ENCODE results near the gene SLC26A2.

The SLC26A2 gene

GRCh38 chr5:149916334-149917072 lies 44.1 kb upstream of the SLC26A2 start:
- DNase-seq (ENCODE audit: low read depth) = no peak
- TF ChIP-seq CTCF (conservative IDR thresholded peaks at IDR 0.05; ENCODE audit: low read depth, low read length) = no peak
- no peak overlapping the region for H3K4me3 ChIP-seq (ENCODE audit: low read length)

- no peak for DNase-seq (ENCODE audit: low read depth)
- TF ChIP-seq CTCF (conservative IDR thresholded peaks at IDR 0.05; ENCODE audit: low read depth, low read length) = no peak
- H3K4me3 ChIP-seq (ENCODE audit: low read length) = no peak overlapping the region
Observed at GRCh38 chr5:149917073-149917676, 43.4 kb upstream of the SLC26A2 start.

- no peak overlapping the region for H3K4me3 ChIP-seq (ENCODE audit: low read length)
- no peak for DNase-seq (ENCODE audit: low read depth)
Observed at GRCh38 chr5:149921597-149921996, 39.0 kb upstream of the SLC26A2 start.

GRCh38 chr5:149922950-149923349 lies 37.6 kb upstream of the SLC26A2 start:
- no peak overlapping the region for H3K4me3 ChIP-seq (ENCODE audit: low read length)
- TF ChIP-seq CTCF (conservative IDR thresholded peaks at IDR 0.05; ENCODE audit: low read depth, low read length) = no peak
- no peak for DNase-seq (ENCODE audit: low read depth)

More at GRCh38 chr5:149921597-149921996, 39.0 kb upstream of the SLC26A2 start:
- no peak for TF ChIP-seq CTCF (conservative IDR thresholded peaks at IDR 0.05; ENCODE audit: low read depth, low read length)

GRCh38 chr5:149924486-149924885 lies 36.1 kb upstream of the SLC26A2 start:
- DNase-seq (ENCODE audit: low read depth) = no peak
- no peak overlapping the region for H3K4me3 ChIP-seq (ENCODE audit: low read length)
- TF ChIP-seq CTCF (conservative IDR thresholded peaks at IDR 0.05; ENCODE audit: low read depth, low read length) = no peak

- DNase-seq (ENCODE audit: low read depth) = no peak
- no peak for TF ChIP-seq CTCF (conservative IDR thresholded peaks at IDR 0.05; ENCODE audit: low read depth, low read length)
- no peak overlapping the region for H3K4me3 ChIP-seq (ENCODE audit: low read length)
Observed at GRCh38 chr5:149930043-149930748, 30.4 kb upstream of the SLC26A2 start.
